ENCODE data around the gene CDH12. TPM values are rescaled to one million over a fixed set of nuclear protein-coding genes. Genes with fewer than 3 reads are reported as not detected.

CDH12 gene
- total and polyA plus RNA-seq, 9 donors, result 0.05 to 3.4 (median 0.28) TPM; not detected in 4

DNA sequence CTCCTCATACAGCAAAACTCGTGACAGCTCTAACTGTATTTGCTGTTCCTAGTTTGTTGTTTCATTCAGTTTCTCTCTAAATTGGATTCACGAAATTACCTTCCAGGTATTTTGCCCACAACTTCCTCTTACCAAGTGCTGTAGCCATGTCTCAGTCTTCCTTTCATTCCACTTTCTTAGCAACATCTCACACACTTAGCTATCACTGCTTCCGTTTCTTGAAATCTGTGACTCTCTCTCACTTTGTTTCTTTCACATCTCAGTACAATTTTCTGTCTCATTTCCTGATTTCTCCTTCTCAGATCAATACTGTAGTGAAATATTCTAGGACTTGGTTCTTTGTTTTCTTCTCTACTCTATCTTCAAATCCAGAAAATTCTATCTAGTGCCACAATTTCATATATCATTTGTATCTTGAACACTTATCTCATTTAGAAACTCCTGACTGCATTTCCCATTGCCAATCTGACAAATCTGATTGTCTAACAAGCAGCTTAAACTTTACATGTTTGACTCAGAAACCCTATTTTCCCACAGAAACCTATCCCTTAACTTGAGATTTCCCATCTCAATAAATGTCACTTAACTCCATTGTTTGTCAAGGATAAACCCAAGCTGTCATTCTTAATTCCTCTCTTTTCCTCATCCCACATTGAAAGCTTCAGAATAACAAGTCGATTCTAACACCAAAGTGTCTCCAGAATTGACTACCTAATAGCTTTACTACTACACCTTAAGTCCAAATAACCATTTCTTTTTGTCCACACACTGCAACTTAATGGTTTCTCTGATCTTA, 303.1 kb downstream of the CDH12 start:
- no peaks in the 10 kb centered on the region for H3K36me3 ChIP-seq
- intact Hi-C loops (cut with DNase I), result no loop called here
- no peaks in the 10 kb centered on the region for H3K9me3 ChIP-seq
- 69 to 78% (median 72%) methylated on average over 4 of the region's 4 CpGs for WGBS, 3 donors
- no peak overlapping the region for H3K27ac ChIP-seq
- no peaks in the 10 kb centered on the region for H3K27me3 ChIP-seq
- no peaks in the 10 kb centered on the region for H3K4me1 ChIP-seq (ENCODE audit: insufficient read depth)
- H3K4me3 ChIP-seq, result no peak overlapping the region
- TF ChIP-seq, protein P1, sequence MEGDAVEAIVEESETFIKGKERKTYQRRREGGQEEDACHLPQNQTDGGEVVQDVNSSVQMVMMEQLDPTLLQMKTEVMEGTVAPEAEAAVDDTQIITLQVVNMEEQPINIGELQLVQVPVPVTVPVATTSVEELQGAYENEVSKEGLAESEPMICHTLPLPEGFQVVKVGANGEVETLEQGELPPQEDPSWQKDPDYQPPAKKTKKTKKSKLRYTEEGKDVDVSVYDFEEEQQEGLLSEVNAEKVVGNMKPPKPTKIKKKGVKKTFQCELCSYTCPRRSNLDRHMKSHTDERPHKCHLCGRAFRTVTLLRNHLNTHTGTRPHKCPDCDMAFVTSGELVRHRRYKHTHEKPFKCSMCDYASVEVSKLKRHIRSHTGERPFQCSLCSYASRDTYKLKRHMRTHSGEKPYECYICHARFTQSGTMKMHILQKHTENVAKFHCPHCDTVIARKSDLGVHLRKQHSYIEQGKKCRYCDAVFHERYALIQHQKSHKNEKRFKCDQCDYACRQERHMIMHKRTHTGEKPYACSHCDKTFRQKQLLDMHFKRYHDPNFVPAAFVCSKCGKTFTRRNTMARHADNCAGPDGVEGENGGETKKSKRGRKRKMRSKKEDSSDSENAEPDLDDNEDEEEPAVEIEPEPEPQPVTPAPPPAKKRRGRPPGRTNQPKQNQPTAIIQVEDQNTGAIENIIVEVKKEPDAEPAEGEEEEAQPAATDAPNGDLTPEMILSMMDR (IDR thresholded peaks at IDR 0.05), result no peak
- DNase-seq, result no peak

DNA sequence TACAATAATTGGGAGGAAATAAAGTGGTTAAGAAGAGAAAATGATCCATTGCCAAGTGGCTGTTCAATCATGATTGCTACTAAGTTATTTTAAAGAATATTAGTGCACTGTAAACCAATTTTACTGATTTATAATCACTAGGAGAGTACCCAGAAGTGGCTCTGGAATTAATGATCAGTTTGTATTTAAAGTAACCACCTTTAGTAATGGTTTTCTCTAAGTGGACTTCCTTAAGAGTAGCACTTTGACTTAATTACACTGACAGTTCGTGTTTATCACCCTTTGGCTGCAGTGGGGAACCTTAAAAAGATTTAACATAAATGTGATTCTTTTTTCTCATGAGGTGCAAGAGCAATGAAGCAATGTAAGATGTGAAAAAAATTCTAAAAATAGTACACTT, 310.8 kb downstream of the CDH12 start:
- Histone ChIP-seq H3K4me3 (no peak overlapping the region), H3K36me3 (no peaks in the 10 kb centered on the region), H3K27ac (no peak overlapping the region), H3K9me3 (no peaks in the 10 kb centered on the region), H3K4me1 (ENCODE audit: insufficient read depth) (no peaks in the 10 kb centered on the region), H3K27me3 (no peaks in the 10 kb centered on the region)
- TF ChIP-seq, protein P1 (IDR thresholded peaks at IDR 0.05), result no peak
- TF ChIP-seq POLR2A (IDR thresholded peaks at IDR 0.05) (no peak), EP300 (IDR thresholded peaks at IDR 0.05) (no peak)
- intact Hi-C loops (cut with DNase I), result no loop called here
- no peak for DNase-seq
- 21 to 50% (median 29%) methylated on average over 1 of the region's 1 CpG for WGBS, 3 donors

DNA sequence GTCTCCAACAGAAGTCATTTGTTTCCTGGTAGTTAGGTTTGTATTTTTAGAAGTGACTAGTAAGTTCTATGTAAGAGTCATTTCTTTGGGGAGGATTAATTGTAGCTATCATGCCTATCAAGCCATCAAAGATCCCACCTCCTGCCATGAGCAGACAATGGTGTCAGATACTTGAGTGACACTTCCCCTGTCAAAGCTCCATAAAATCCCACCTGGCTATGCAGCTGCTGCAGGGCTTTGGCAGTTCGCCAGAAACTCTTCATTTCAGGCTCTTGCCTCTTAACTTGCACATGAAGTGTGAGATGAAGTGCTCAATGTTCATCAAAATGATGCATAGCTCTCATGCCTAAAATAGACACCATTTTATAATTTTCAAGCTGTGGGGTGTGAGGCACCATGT, 312.1 kb downstream of the CDH12 start:
- intact Hi-C loops (cut with DNase I), result no loop called here
- H3K4me1 ChIP-seq (ENCODE audit: insufficient read depth), result no peaks in the 10 kb centered on the region

DNA sequence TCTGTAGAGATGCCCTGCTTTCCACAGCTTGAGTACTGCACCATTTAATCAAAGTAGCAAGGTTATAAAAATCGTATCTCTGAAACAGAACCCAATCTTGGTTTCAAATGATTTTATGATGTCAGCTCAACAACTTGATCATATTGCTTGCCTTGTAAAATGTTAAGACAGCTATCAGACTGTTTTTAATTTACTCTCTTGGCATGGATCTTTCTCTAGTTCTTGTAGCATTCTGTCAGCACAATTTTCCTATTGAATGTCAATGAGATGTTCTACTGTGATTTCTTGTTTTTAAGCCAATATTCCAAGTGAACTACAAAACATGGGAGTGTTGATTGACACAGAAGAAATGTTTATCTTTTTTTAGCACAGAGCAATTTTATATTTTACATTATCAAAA, 313.4 kb downstream of the CDH12 start:
- 84 to 89% (median 86%) methylated on average over 1 of the region's 1 CpG for WGBS, 3 donors
- intact Hi-C loops (cut with DNase I), result no loop called here
- H3K27ac ChIP-seq, result no peak overlapping the region
- DNase-seq, result no peak
- no peak for TF ChIP-seq EP300 (IDR thresholded peaks at IDR 0.05)
- TF ChIP-seq POLR2A (IDR thresholded peaks at IDR 0.05), result no peak
- TF ChIP-seq, protein P1 (IDR thresholded peaks at IDR 0.05), result no peak
- no peak overlapping the region for H3K4me3 ChIP-seq
- H3K36me3 ChIP-seq, result no peaks in the 10 kb centered on the region
- no peaks in the 10 kb centered on the region for H3K9me3 ChIP-seq
- H3K4me1 ChIP-seq (ENCODE audit: insufficient read depth), result no peaks in the 10 kb centered on the region
- no peaks in the 10 kb centered on the region for H3K27me3 ChIP-seq

More for the DNA sequence above, 312.1 kb downstream of the CDH12 start:
- no peaks in the 10 kb centered on the region for H3K36me3 ChIP-seq
- H3K4me3 ChIP-seq, result no peak overlapping the region
- no peaks in the 10 kb centered on the region for H3K27me3 ChIP-seq
- DNase-seq, result no peak
- H3K9me3 ChIP-seq, result no peaks in the 10 kb centered on the region
- WGBS, 3 donors, result 17 to 28% (median 18%) methylated on average over 1 of the region's 1 CpG
- H3K27ac ChIP-seq, result no peak overlapping the region
- TF ChIP-seq EP300 (IDR thresholded peaks at IDR 0.05) (no peak), POLR2A (IDR thresholded peaks at IDR 0.05) (no peak)
- TF ChIP-seq, protein P1 (IDR thresholded peaks at IDR 0.05), result no peak

Data from ovary (tissue), 9 donors.